Activated CD4-positive, CD25-positive, alpha-beta regulatory T cell treated with anti-CD3 and anti-CD28 coated beads, Interleukin-2, amount 50 U/mL, for 16 hours (primary cell): ENCODE data around the gene SS18L1.

Experiments used
- DNase-seq: peaks from one replicate; pipeline ENCODE4 v3.0.0-alpha.2; 2020; ENCODE audit warnings: low read depth, low spot score

SS18L1 gene

GRCh38 chr20:62195736-62196135 is 52.2 kb downstream of the SS18L1 start:
- DNase-seq = no peak

GRCh38 chr20:62196286-62196685 is 52.7 kb downstream of the SS18L1 start:
- DNase-seq = no peak

GRCh38 chr20:62197311-62197710 is 53.7 kb downstream of the SS18L1 start:
- DNase-seq = no peak

- no peak for DNase-seq
These were observed 54.2 kb downstream of the SS18L1 start for GRCh38 chr20:62197801-62198200.

- DNase-seq = no peak
These were observed 54.9 kb downstream of the SS18L1 start for GRCh38 chr20:62198496-62198895.

GRCh38 chr20:62198931-62199330 is 55.4 kb downstream of the SS18L1 start:
- no peak for DNase-seq

- DNase-seq = no peak
These were observed 57.1 kb downstream of the SS18L1 start for GRCh38 chr20:62200491-62201172.

- DNase-seq = no peak
These were observed 57.9 kb downstream of the SS18L1 start for GRCh38 chr20:62201173-62202082.

GRCh38 chr20:62202083-62202395 is 58.5 kb downstream of the SS18L1 start:
- DNase-seq = no peak

GRCh38 chr20:62202676-62203377 is 59.3 kb downstream of the SS18L1 start:
- DNase-seq = no peak

- no peak for DNase-seq
These were observed 59.9 kb downstream of the SS18L1 start for GRCh38 chr20:62203378-62204030.

- DNase-seq = no peak
These were observed 62.2 kb downstream of the SS18L1 start for GRCh38 chr20:62205618-62206387.

GRCh38 chr20:62206388-62206775 is 62.8 kb downstream of the SS18L1 start:
- no peak for DNase-seq

- DNase-seq = no peak
These were observed 64.7 kb downstream of the SS18L1 start for GRCh38 chr20:62208061-62208794.

GRCh38 chr20:62208795-62209755 is 65.5 kb downstream of the SS18L1 start:
- no peak for DNase-seq

- no peak for DNase-seq
These were observed 66.4 kb downstream of the SS18L1 start for GRCh38 chr20:62209850-62210495.

GRCh38 chr20:62210496-62210855 is 66.9 kb downstream of the SS18L1 start:
- no peak for DNase-seq

- DNase-seq = no peak
These were observed 67.6 kb downstream of the SS18L1 start for GRCh38 chr20:62211216-62211615.

- DNase-seq = no peak
These were observed 68.3 kb downstream of the SS18L1 start for GRCh38 chr20:62211769-62212288.
